Spleen (tissue), 7 donors: Measurements from ENCODE around the gene NTNG1.

Source experiments
- POLR2A ChIP-seq, 3 donors: fragments of 450-650 bp; IDR thresholded peaks; one replicate each; pipeline ENCODE4 v1.5.1; 2017; ENCODE audit warnings: antibody characterized with exemption in 3 of 3, mild to moderate bottlenecking in 1 of 3
- TF ChIP-seq, protein P1 (sequence below), 11 experiments: fragments of 200-600 bp in 7 of 11; fragments of 450-650 bp in 4 of 11; sonication (generic) in 4 of 11; IDR thresholded peaks in 8 of 11; conservative IDR thresholded peaks in 3 of 11; 1 replicate in 7 of 11; 2 replicates in 4 of 11; pipeline versions ENCODE4 v1.4.0 to v1.8.0; 2016 to 2021; ENCODE audit warnings: antibody characterized with exemption in 11 of 11, inconsistent platforms in 4 of 11, mild to moderate bottlenecking in 1 of 11
- donor health status: DM: no; HTN: no; CAD: no; lungs with moderate emphysema.
- donor health status: DM: no; HTN: no; CAD: no.
- donor health status: DM: no; HTN: no; CAD: no.

DNA sequence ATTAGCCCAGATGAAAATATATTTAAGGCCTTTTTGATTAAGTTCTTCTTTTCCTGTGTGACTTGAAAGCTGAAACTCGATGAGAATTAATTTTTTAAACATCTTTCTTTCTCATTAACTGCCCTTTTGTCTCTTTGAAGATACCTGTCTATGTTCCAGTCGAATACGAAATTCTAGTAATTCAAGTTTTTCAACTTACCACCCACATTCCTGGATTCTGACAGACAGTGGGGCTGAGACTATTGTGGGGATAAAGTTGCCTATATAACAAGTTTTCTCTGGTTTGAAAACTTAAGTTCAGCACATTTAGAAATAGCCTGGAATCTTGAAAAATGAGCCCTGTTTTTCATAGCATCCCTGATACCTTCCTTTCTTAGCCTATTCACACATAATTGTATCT is 114.6 kb downstream of the NTNG1 start:
- TF ChIP-seq, protein P1, sequence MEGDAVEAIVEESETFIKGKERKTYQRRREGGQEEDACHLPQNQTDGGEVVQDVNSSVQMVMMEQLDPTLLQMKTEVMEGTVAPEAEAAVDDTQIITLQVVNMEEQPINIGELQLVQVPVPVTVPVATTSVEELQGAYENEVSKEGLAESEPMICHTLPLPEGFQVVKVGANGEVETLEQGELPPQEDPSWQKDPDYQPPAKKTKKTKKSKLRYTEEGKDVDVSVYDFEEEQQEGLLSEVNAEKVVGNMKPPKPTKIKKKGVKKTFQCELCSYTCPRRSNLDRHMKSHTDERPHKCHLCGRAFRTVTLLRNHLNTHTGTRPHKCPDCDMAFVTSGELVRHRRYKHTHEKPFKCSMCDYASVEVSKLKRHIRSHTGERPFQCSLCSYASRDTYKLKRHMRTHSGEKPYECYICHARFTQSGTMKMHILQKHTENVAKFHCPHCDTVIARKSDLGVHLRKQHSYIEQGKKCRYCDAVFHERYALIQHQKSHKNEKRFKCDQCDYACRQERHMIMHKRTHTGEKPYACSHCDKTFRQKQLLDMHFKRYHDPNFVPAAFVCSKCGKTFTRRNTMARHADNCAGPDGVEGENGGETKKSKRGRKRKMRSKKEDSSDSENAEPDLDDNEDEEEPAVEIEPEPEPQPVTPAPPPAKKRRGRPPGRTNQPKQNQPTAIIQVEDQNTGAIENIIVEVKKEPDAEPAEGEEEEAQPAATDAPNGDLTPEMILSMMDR (IDR thresholded peaks at IDR 0.05 in 8 of 11, conservative IDR thresholded peaks at IDR 0.05 in 3 of 11), result no peak
- TF ChIP-seq POLR2A (IDR thresholded peaks at IDR 0.05), result no peak
